Spleen (tissue), 11 donors: ENCODE results near the gene MACROD2. TPM values are rescaled to one million over a fixed set of nuclear protein-coding genes. Genes with fewer than 3 reads are reported as not detected.

Source experiments
- DNase-seq: peaks from one replicate; pipeline ENCODE4 v3.0.0-alpha.2; 2020
- H3K27ac ChIP-seq, 8 donors: fragments of 200-600 bp; sonication (generic) in 7 of 8; 1 replicate in 4 of 8; 2 replicates in 4 of 8; pipeline versions ENCODE4 v1.5.0 to v1.8.0; 2016 to 2021; ENCODE audit warnings: inconsistent platforms in 4 of 8, mild to moderate bottlenecking in 4 of 8, moderate library complexity in 1 of 8
- H3K27me3 ChIP-seq, 7 donors: fragments of 200-600 bp; sonication (generic) in 6 of 7; replicated peaks in 1 of 7; 1 replicate in 4 of 7; 2 replicates in 3 of 7; pipeline versions ENCODE4 v1.5.0 to v1.8.0; 2016 to 2021; ENCODE audit warnings: inconsistent platforms in 3 of 7, mild to moderate bottlenecking in 1 of 7
- H3K36me3 ChIP-seq, 6 donors: fragments of 200-600 bp; sonication (generic) in 5 of 6; 1 replicate in 4 of 6; 2 replicates in 2 of 6; pipeline versions ENCODE4 v1.5.0 to v1.8.0; 2016 to 2021; ENCODE audit warnings: inconsistent platforms in 2 of 6
- H3K4me1 ChIP-seq, 6 donors: fragments of 200-600 bp; sonication (generic) in 5 of 6; 1 replicate in 3 of 6; 2 replicates in 3 of 6; pipeline versions ENCODE4 v1.5.0 to v1.8.0; 2016 to 2021; ENCODE audit warnings: inconsistent platforms in 3 of 6
- H3K4me3 ChIP-seq, 8 donors: fragments of 200-600 bp; sonication (generic) in 7 of 8; 1 replicate in 4 of 8; 2 replicates in 4 of 8; pipeline versions ENCODE4 v1.5.0 to v1.8.0; 2016 to 2021; ENCODE audit warnings: inconsistent platforms in 4 of 8, mild to moderate bottlenecking in 4 of 8, moderate library complexity in 2 of 8
- H3K9me3 ChIP-seq, 8 donors: fragments of 200-600 bp; sonication (generic) in 7 of 8; 1 replicate in 4 of 8; 2 replicates in 4 of 8; pipeline versions ENCODE4 v1.5.0 to v1.8.0; 2016 to 2021; ENCODE audit warnings: inconsistent platforms in 4 of 8
- CTCF ChIP-seq, 11 experiments: fragments of 200-600 bp in 7 of 11; fragments of 450-650 bp in 4 of 11; sonication (generic) in 4 of 11; IDR thresholded peaks in 8 of 11; conservative IDR thresholded peaks in 3 of 11; 1 replicate in 7 of 11; 2 replicates in 4 of 11; pipeline versions ENCODE4 v1.4.0 to v1.8.0; 2016 to 2021; ENCODE audit warnings: antibody characterized with exemption in 11 of 11, inconsistent platforms in 4 of 11, mild to moderate bottlenecking in 1 of 11
- POLR2A ChIP-seq, 3 donors: fragments of 450-650 bp; IDR thresholded peaks; one replicate each; pipeline ENCODE4 v1.5.1; 2017; ENCODE audit warnings: antibody characterized with exemption in 3 of 3, mild to moderate bottlenecking in 1 of 3
- POLR2AphosphoS5 ChIP-seq, 3 donors: sonication (generic); formaldehyde crosslinking; IDR thresholded peaks; one replicate each; pipeline ENCODE4 v1.5.1; 2017; ENCODE audit warnings: antibody characterized with exemption in 3 of 3
- WGBS, 5 donors: extraction: QIAGEN DNeasy Blood & Tissue Kit in 3 of 5; methylation state at CpG; one replicate each; pipeline versions ENCODE4 v1.1.5 to v1.1.7; 2013 to 2018; 5-methylcytosine and 5-hydroxymethylcytosine counted together
- intact Hi-C: fragments of 100-400 bp; cut with DNase I; formaldehyde crosslinking; loops from one replicate; pipeline ENCODE4 v1.15.0; 2023; ENCODE audit warnings: low total_unique reads
- polyA plus RNA-seq, 3 donors: library from polyadenylated mRNA; stranded (reverse); fragments of 200-250 nt; gene quantifications; one replicate each; pipeline ENCODE4 v1.2.1, GENCODE V29; 2013
- total RNA-seq, 7 donors: library from RNA; depleted of rRNA in 3 of 7; stranded (reverse); fragments of >200 nt in 3 of 7; fragmentation: NEBNext Ultra II Directional in 4 of 7; extraction: Animal tissue kit (Norgen Biotek cat#: 25700) in 4 of 7; gene quantifications; one replicate each; pipeline versions ENCODE4 v1.1.0 to v1.2.1, GENCODE V29; 2016 to 2021
- donor health status: healthy with polysubstance abuse.
- donor health status: DM: no; HTN: no; CAD: no; lungs with moderate emphysema.
- donor health status: DM: no; HTN: no; CAD: no.
- donor health status: Bipolar disorder and iron deficiency.
- donor health status: healthy.
- donor health status: DM: no; HTN: no; CAD: no.
- donor health status: DM: yes; HTN: yes; CAD: no.

The MACROD2 gene
- total and polyA plus RNA-seq, 10 donors: 1.5 to 4.7 (median 3.4) TPM

GRCh38 chr20:14777591-14777990 lies 782.3 kb downstream of the MACROD2 start:
- Histone ChIP-seq H3K27me3 (no peaks in the 10 kb centered on the region), H3K4me1 (no peaks in the 10 kb centered on the region), H3K36me3 (no peaks in the 10 kb centered on the region), H3K4me3 (no peak overlapping the region), H3K27ac (no peak overlapping the region), H3K9me3 (peaks cover 0 to 2% (median 0%) of the 10 kb centered on the region in 8 donors)
- intact Hi-C loops: no loop called here
- 70 to 75% (median 74%) methylated on average over 3 of the region's 3 CpGs for WGBS, 5 donors
- DNase-seq: no peak
- TF ChIP-seq CTCF (IDR thresholded peaks at IDR 0.05 in 8 of 11, conservative IDR thresholded peaks at IDR 0.05 in 3 of 11) (no peak), POLR2AphosphoS5 (IDR thresholded peaks at IDR 0.05) (no peak), POLR2A (IDR thresholded peaks at IDR 0.05) (no peak)

GRCh38 chr20:14778096-14778495 lies 782.8 kb downstream of the MACROD2 start:
- Histone ChIP-seq H3K4me1 (no peaks in the 10 kb centered on the region), H3K9me3 (peaks cover 0 to 3% (median 0%) of the 10 kb centered on the region in 8 donors), H3K27me3 (no peaks in the 10 kb centered on the region), H3K27ac (no peak overlapping the region), H3K36me3 (no peaks in the 10 kb centered on the region), H3K4me3 (no peak overlapping the region)
- no peak for DNase-seq
- WGBS, 5 donors: 49 to 71% (median 52%) methylated on average over 6 of the region's 6 CpGs
- intact Hi-C loops: no loop called here
- no peak for TF ChIP-seq POLR2A (IDR thresholded peaks at IDR 0.05)
- TF ChIP-seq POLR2AphosphoS5 (IDR thresholded peaks at IDR 0.05): no peak
- TF ChIP-seq CTCF (IDR thresholded peaks at IDR 0.05 in 8 of 11, conservative IDR thresholded peaks at IDR 0.05 in 3 of 11): no peak

GRCh38 chr20:14778875-14779274 lies 783.6 kb downstream of the MACROD2 start:
- Histone ChIP-seq H3K4me1 (no peaks in the 10 kb centered on the region), H3K9me3 (peaks cover 0 to 3% (median 0%) of the 10 kb centered on the region in 8 donors), H3K4me3 (no peak overlapping the region), H3K27ac (no peak overlapping the region), H3K27me3 (no peaks in the 10 kb centered on the region), H3K36me3 (no peaks in the 10 kb centered on the region)
- 75 to 92% (median 85%) methylated on average over 3 of the region's 3 CpGs for WGBS, 5 donors
- intact Hi-C loops: no loop called here
- DNase-seq: no peak
- TF ChIP-seq CTCF (IDR thresholded peaks at IDR 0.05 in 8 of 11, conservative IDR thresholded peaks at IDR 0.05 in 3 of 11) (no peak), POLR2AphosphoS5 (IDR thresholded peaks at IDR 0.05) (no peak), POLR2A (IDR thresholded peaks at IDR 0.05) (no peak)

GRCh38 chr20:14780508-14780907 lies 785.2 kb downstream of the MACROD2 start:
- Histone ChIP-seq H3K4me3 (no peak overlapping the region), H3K36me3 (no peaks in the 10 kb centered on the region), H3K27me3 (no peaks in the 10 kb centered on the region), H3K9me3 (peaks cover 0 to 5% (median 0%) of the 10 kb centered on the region in 8 donors), H3K4me1 (no peaks in the 10 kb centered on the region), H3K27ac (no peak overlapping the region)
- intact Hi-C loops: no loop called here
- DNase-seq: no peak
- no peak for TF ChIP-seq CTCF (IDR thresholded peaks at IDR 0.05 in 8 of 11, conservative IDR thresholded peaks at IDR 0.05 in 3 of 11)
- 77 to 94% (median 86%) methylated on average over 2 of the region's 2 CpGs for WGBS, 5 donors
